ENCODE measurements around the gene GRIFIN. TPM values are rescaled to one million over a fixed set of nuclear protein-coding genes. Genes with fewer than 3 reads are reported as not detected.

Gene GRIFIN
- polyA plus RNA-seq, 1 donor (not counting 4 experiments of a cell fraction or from before 2014, with no cell fraction given), result not detected

GRCh38 chr7:2518737-2519118 lies 42.5 kb upstream of the GRIFIN start:
- dilution Hi-C loops (cut with MboI; ENCODE audit: extremely low pct_ligation_motif_present, low sequenced_read_pairs), result no loop called here
- H3K9me1 ChIP-seq (ENCODE audit: control insufficient read depth, extremely low read depth, insufficient read depth, low read length), result peaks cover 3% of the 10 kb centered on the region
- peaks cover 20% of the 10 kb centered on the region for H3K79me2 ChIP-seq (ENCODE audit: control insufficient read depth, insufficient read depth, low read length)
- no peak overlapping the region for H3K27ac ChIP-seq (ENCODE audit: control insufficient read depth, insufficient read depth, low read length)
- peak overlapping the region; percentile 37 for H3K9ac ChIP-seq (ENCODE audit: control insufficient read depth, extremely low read depth, insufficient read depth, low read length)
- H3K36me3 ChIP-seq (ENCODE audit: control insufficient read depth in 2 of 2, extremely low read depth in 1 of 2, insufficient read depth in 2 of 2, low read length in 2 of 2), result no peaks in the 10 kb centered on the region
- no peak overlapping the region for H2AFZ ChIP-seq (ENCODE audit: control insufficient read depth, low read length)
- H3K27me3 ChIP-seq (ENCODE audit: control insufficient read depth, extremely low read depth, insufficient read depth, low read length), result peaks cover 3% of the 10 kb centered on the region
- H4K20me1 ChIP-seq (ENCODE audit: control insufficient read depth, extremely low read depth, insufficient read depth, low read length), result peaks cover 3% of the 10 kb centered on the region
- DNase-seq (ENCODE audit: low read depth, low spot score), result no peak
- peaks cover 45% of the 10 kb centered on the region for H3K4me1 ChIP-seq (ENCODE audit: control insufficient read depth, extremely low read depth, insufficient read depth, low read length)
- TF ChIP-seq CTCF (optimal IDR thresholded peaks at IDR 0.05 in 1 of 3, IDR thresholded peaks at IDR 0.05 in 1 of 3, conservative IDR thresholded peaks at IDR 0.05 in 1 of 3; ENCODE audit: extremely low read depth in 1 of 3, insufficient read depth in 2 of 3, low read length in 3 of 3) (no peak), EZH2 (IDR thresholded peaks at IDR 0.05; ENCODE audit: low read length) (no peak)
- peak overlapping the region in 1 of 3 experiments; percentile 60 for H3K4me3 ChIP-seq (ENCODE audit: control insufficient read depth in 2 of 3, extremely low read depth in 1 of 3, insufficient read depth in 2 of 3, low read depth in 1 of 3, low read length in 3 of 3)
- peak overlapping the region; percentile 77 for H3K4me2 ChIP-seq (ENCODE audit: control insufficient read depth, extremely low read depth, insufficient read depth, low read depth, low read length)
- no peaks in the 10 kb centered on the region for H3K9me3 ChIP-seq (ENCODE audit: control insufficient read depth, low read depth, low read length)
- FAIRE-seq, result no peak

GRCh38 chr7:2517678-2518507 lies 41.7 kb upstream of the GRIFIN start:
- H3K79me2 ChIP-seq (ENCODE audit: control insufficient read depth, insufficient read depth, low read length), result peaks cover 20% of the 10 kb centered on the region
- H3K9me1 ChIP-seq (ENCODE audit: control insufficient read depth, extremely low read depth, insufficient read depth, low read length), result peaks cover 3% of the 10 kb centered on the region
- dilution Hi-C loops (cut with MboI; ENCODE audit: extremely low pct_ligation_motif_present, low sequenced_read_pairs), result no loop called here
- peak overlapping the region; percentile 35 for H3K4me2 ChIP-seq (ENCODE audit: control insufficient read depth, extremely low read depth, insufficient read depth, low read depth, low read length)
- no peak overlapping the region for H2AFZ ChIP-seq (ENCODE audit: control insufficient read depth, low read length)
- H3K4me3 ChIP-seq (ENCODE audit: control insufficient read depth in 2 of 3, extremely low read depth in 1 of 3, insufficient read depth in 2 of 3, low read depth in 1 of 3, low read length in 3 of 3), result no peak overlapping the region
- DNase-seq (ENCODE audit: low read depth, low spot score) (no peak), FAIRE-seq (no peak)
- no peak overlapping the region for H3K27ac ChIP-seq (ENCODE audit: control insufficient read depth, insufficient read depth, low read length)
- no peak overlapping the region for H3K9ac ChIP-seq (ENCODE audit: control insufficient read depth, extremely low read depth, insufficient read depth, low read length)
- TF ChIP-seq CTCF (optimal IDR thresholded peaks at IDR 0.05 in 1 of 3, IDR thresholded peaks at IDR 0.05 in 1 of 3, conservative IDR thresholded peaks at IDR 0.05 in 1 of 3; ENCODE audit: extremely low read depth in 1 of 3, insufficient read depth in 2 of 3, low read length in 3 of 3) (no peak), EZH2 (IDR thresholded peaks at IDR 0.05; ENCODE audit: low read length) (no peak)
- peaks cover 40% of the 10 kb centered on the region for H3K4me1 ChIP-seq (ENCODE audit: control insufficient read depth, extremely low read depth, insufficient read depth, low read length)
- H3K27me3 ChIP-seq (ENCODE audit: control insufficient read depth, extremely low read depth, insufficient read depth, low read length), result peaks cover 3% of the 10 kb centered on the region
- H4K20me1 ChIP-seq (ENCODE audit: control insufficient read depth, extremely low read depth, insufficient read depth, low read length), result peaks cover 3% of the 10 kb centered on the region
- H3K36me3 ChIP-seq (ENCODE audit: control insufficient read depth in 2 of 2, extremely low read depth in 1 of 2, insufficient read depth in 2 of 2, low read length in 2 of 2), result no peaks in the 10 kb centered on the region
- no peaks in the 10 kb centered on the region for H3K9me3 ChIP-seq (ENCODE audit: control insufficient read depth, low read depth, low read length)
